T-cell (primary cell): ENCODE measurements around the gene GOT1. TPM values are rescaled to one million over a fixed set of nuclear protein-coding genes. Genes with fewer than 3 reads are reported as not detected.

Experiments
- ATAC-seq, 4 experiments: fragments of 200-7000 bp in 3 of 4; fragments of 150-1000 bp in 1 of 4; cut with Tn5 transposase; replicated peaks in 1 of 4; 1 replicate in 3 of 4; 2 replicates in 1 of 4; pipeline ENCODE4 v1.10.0; 2021; ENCODE audit warnings: moderate library complexity in 3 of 4, mild to moderate bottlenecking in 2 of 4, moderate number of reproducible peaks in 1 of 4
- CTCF ChIA-PET, 2 donors: fragments of 300-600 bp; sonication (Branson Sonifier 250); formaldehyde crosslinking; loops; one replicate each; lab custom pipeline; 2022; ENCODE audit warnings: antibody characterized with exemption in 2 of 2; lab: Charles Lee
- POLR2A ChIA-PET, 2 donors: fragments of 300-600 bp; sonication (Branson Sonifier 250); formaldehyde crosslinking; loops; one replicate each; lab custom pipeline; 2022; ENCODE audit warnings: antibody characterized with exemption in 2 of 2; lab: Charles Lee
- DNase-seq, 35 experiments: peaks; one replicate each; pipeline versions ENCODE4 v3.0.0 to v3.0.0-alpha.2; 2013 to 2023
- H3K27ac ChIP-seq: one replicate; pipeline ENCODE4 v1.5.1; 2013; ENCODE audit warnings: low read length
- H3K27me3 ChIP-seq, 2 experiments: replicated peaks in 1 of 2; 1 replicate in 1 of 2; 2 replicates in 1 of 2; pipeline versions ENCODE4 v1.6.1 to v1.7.0; 2013; ENCODE audit warnings: low read length in 1 of 2, mixed read lengths in 1 of 2; ENCODE audit not compliant: control insufficient read depth in 2 of 2, insufficient read depth in 2 of 2; ENCODE audit errors: extremely low read depth in 1 of 2
- H3K36me3 ChIP-seq, 2 donors: 1 replicate in 1 of 2; 2 replicates in 1 of 2; pipeline versions ENCODE4 v1.6.1 to v1.7.0; 2013; ENCODE audit warnings: low read length in 1 of 2; ENCODE audit not compliant: control insufficient read depth in 2 of 2, insufficient read depth in 1 of 2; ENCODE audit errors: extremely low read depth in 1 of 2
- H3K4me1 ChIP-seq, 2 experiments: 1 replicate in 1 of 2; 2 replicates in 1 of 2; pipeline versions ENCODE4 v1.6.1 to v1.7.0; 2013; ENCODE audit warnings: low read length in 2 of 2, mixed read lengths in 1 of 2; ENCODE audit not compliant: insufficient read depth in 2 of 2, control insufficient read depth in 1 of 2; ENCODE audit errors: extremely low read depth in 1 of 2
- H3K4me3 ChIP-seq, 2 donors: 1 replicate in 1 of 2; 2 replicates in 1 of 2; pipeline versions ENCODE4 v1.5.1 to v1.7.0; 2013; ENCODE audit warnings: mild to moderate bottlenecking in 2 of 2, low read length in 1 of 2, moderate library complexity in 1 of 2; ENCODE audit not compliant: control insufficient read depth in 1 of 2; ENCODE audit errors: extremely low read depth in 1 of 2
- H3K9me3 ChIP-seq: 2 replicates; pipeline ENCODE4 v1.7.0; 2013
- H3K27ac Mint-ChIP-seq, 2 donors: one replicate each; pipeline ENCODE4 v1.8.0; 2020 to 2021; ENCODE audit warnings: mild to moderate bottlenecking in 2 of 2, mixed read lengths in 2 of 2
- H3K27me3 Mint-ChIP-seq, 2 donors: one replicate each; pipeline ENCODE4 v1.8.0; 2021 to 2022; ENCODE audit warnings: mixed read lengths in 2 of 2
- H3K36me3 Mint-ChIP-seq: one replicate; pipeline ENCODE4 v1.8.0; 2021; ENCODE audit warnings: mixed read lengths
- H3K4me1 Mint-ChIP-seq, 3 donors: one replicate each; pipeline ENCODE4 v1.8.0; 2020 to 2022; ENCODE audit warnings: mixed read lengths in 3 of 3, mild to moderate bottlenecking in 1 of 3
- H3K4me3 Mint-ChIP-seq, 3 donors: one replicate each; pipeline ENCODE4 v1.8.0; 2020 to 2022; ENCODE audit warnings: mild to moderate bottlenecking in 3 of 3, mixed read lengths in 3 of 3, moderate library complexity in 3 of 3
- H3K9me3 Mint-ChIP-seq, 3 donors: one replicate each; pipeline ENCODE4 v1.8.0; 2020 to 2022; ENCODE audit warnings: mixed read lengths in 3 of 3
- WGBS: methylation state at CpG from one replicate; pipeline ENCODE4 v1.1.5; 2013; ENCODE audit warnings: missing lambda C conversion rate; ENCODE audit not compliant: insufficient coverage; 5-methylcytosine and 5-hydroxymethylcytosine counted together
- total RNA-seq, 35 experiments: library from RNA in 6 of 35; stranded (reverse) in 6 of 35; fragments of 120-200 nt in 1 of 35; gene quantifications; one replicate each; pipeline versions ENCODE4 v1.2.1 to v1.2.4 and lab custom pipeline; 2013 to 2026

The GOT1 gene
- total RNA-seq, 5 donors from 2014 or later (not counting 1 experiment from before 2014, with no cell fraction given) = 4.5 to 12.9 (median 10.7) TPM

DNA sequence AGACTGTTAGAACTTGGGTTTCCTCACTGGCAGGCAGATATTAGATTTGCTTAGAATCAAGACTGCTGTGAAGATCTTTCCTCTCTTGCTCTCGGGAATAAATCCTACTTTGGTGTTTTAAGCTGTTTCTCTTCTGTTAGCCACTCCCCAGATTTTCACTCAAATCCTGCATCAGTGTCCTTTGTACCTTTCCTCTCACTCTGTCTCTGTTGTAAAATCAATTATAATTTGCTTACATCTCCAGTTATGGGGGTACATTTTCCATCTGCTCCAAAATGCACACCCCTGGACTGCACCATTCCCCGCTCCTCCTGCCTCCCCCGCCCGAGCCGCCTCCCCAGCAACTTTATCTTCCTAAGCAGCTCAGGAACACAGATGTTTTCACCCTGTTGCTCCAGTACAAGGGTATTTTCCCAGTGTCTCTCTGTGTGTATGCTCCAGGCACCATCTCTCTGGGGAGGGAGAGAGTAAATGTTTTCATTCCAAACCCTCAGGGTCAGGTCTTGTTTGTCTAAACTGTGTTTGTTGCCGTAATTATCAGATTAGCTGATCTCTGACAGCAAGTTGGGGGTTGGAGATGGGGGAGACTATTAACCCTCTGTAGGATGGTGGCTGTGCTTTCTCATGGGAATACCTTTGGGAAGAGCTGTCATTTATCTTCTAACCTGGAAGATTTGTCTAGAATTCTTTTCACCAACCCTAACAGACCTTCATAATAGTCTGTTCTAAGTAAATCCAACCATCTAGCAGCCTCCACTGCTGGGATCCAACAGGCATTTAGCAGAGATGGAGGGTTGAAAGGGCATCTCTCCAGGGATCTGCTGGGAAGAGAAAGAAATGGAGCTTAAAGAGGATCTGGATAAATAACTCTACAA is 20.4 kb upstream of the GOT1 start:
- ChIA-PET POLR2A (no interaction called here), CTCF (no interaction called here)
- Histone ChIP-seq H3K27me3 (peaks cover 0 to 6% of the 10 kb centered on the region in 2 experiments), H3K4me3 (no peak overlapping the region), H3K27ac (no peak overlapping the region), H3K4me1 (no peaks in the 10 kb centered on the region), H3K36me3 (no peaks in the 10 kb centered on the region), H3K9me3 (no peaks in the 10 kb centered on the region)
- Mint-ChIP-seq H3K9me3 (no peaks in the 10 kb centered on the region), H3K4me3 (no peak overlapping the region), H3K36me3 (no peaks in the 10 kb centered on the region), H3K27ac (no peak overlapping the region), H3K27me3 (peaks cover 38 to 47% of the 10 kb centered on the region in 2 donors), H3K4me1 (no peaks in the 10 kb centered on the region)
- DNase-seq (no peak), ATAC-seq (no peak)
- no CpG with 5 or more reads among the region's 6 CpGs for WGBS

GRCh38 chr10:99450156-99450555 is 19.7 kb upstream of the GOT1 start:
- Histone ChIP-seq H3K4me1 (no peaks in the 10 kb centered on the region), H3K27me3 (peaks cover 0 to 9% of the 10 kb centered on the region in 2 experiments), H3K4me3 (no peak overlapping the region), H3K27ac (no peak overlapping the region), H3K9me3 (no peaks in the 10 kb centered on the region), H3K36me3 (no peaks in the 10 kb centered on the region)
- no peaks in the 10 kb centered on the region for H3K9me3 Mint-ChIP-seq
- no peak overlapping the region for H3K27ac Mint-ChIP-seq
- no peak for DNase-seq
- H3K4me3 Mint-ChIP-seq = no peak overlapping the region
- ATAC-seq = no peak
- H3K4me1 Mint-ChIP-seq = no peaks in the 10 kb centered on the region
- H3K27me3 Mint-ChIP-seq = peaks cover 32 to 40% of the 10 kb centered on the region in 2 donors
- ChIA-PET CTCF (no interaction called here), POLR2A (no interaction called here)
- WGBS = 79% methylated on average over 4 of the region's 5 CpGs
- no peaks in the 10 kb centered on the region for H3K36me3 Mint-ChIP-seq

GRCh38 chr10:99449023-99449422 is 18.6 kb upstream of the GOT1 start:
- POLR2A ChIA-PET = no interaction called here
- H3K9me3 Mint-ChIP-seq = no peaks in the 10 kb centered on the region
- no peaks in the 10 kb centered on the region for H3K36me3 Mint-ChIP-seq
- peaks cover 0 to 9% of the 10 kb centered on the region in 2 experiments for H3K27me3 ChIP-seq
- DNase-seq (no peak), ATAC-seq (no peak)
- no peak overlapping the region for H3K27ac Mint-ChIP-seq
- H3K36me3 ChIP-seq = no peaks in the 10 kb centered on the region
- H3K4me1 Mint-ChIP-seq = no peaks in the 10 kb centered on the region
- H3K4me3 ChIP-seq = no peak overlapping the region
- no peaks in the 10 kb centered on the region for H3K9me3 ChIP-seq
- CTCF ChIA-PET = no interaction called here
- H3K4me3 Mint-ChIP-seq = no peak overlapping the region
- H3K27ac ChIP-seq = no peak overlapping the region
- 75% methylated on average over 1 of the region's 3 CpGs for WGBS
- no peaks in the 10 kb centered on the region for H3K4me1 ChIP-seq
- H3K27me3 Mint-ChIP-seq = peaks cover 26 to 38% of the 10 kb centered on the region in 2 donors

GRCh38 chr10:99444383-99445045 is 14.1 kb upstream of the GOT1 start:
- Histone ChIP-seq H3K27ac (no peak overlapping the region), H3K4me3 (no peak overlapping the region), H3K27me3 (peaks cover 0 to 7% of the 10 kb centered on the region in 2 experiments), H3K9me3 (no peaks in the 10 kb centered on the region), H3K4me1 (no peaks in the 10 kb centered on the region), H3K36me3 (no peaks in the 10 kb centered on the region)
- peaks cover 3 to 10% of the 10 kb centered on the region in 2 donors for H3K27me3 Mint-ChIP-seq
- ATAC-seq = no peak
- no peak overlapping the region for H3K4me3 Mint-ChIP-seq
- WGBS = 93% methylated on average over 7 of the region's 16 CpGs
- H3K36me3 Mint-ChIP-seq = no peaks in the 10 kb centered on the region
- no peak for DNase-seq
- CTCF ChIA-PET = no interaction called here
- H3K4me1 Mint-ChIP-seq = no peaks in the 10 kb centered on the region
- H3K9me3 Mint-ChIP-seq = no peaks in the 10 kb centered on the region
- H3K27ac Mint-ChIP-seq = no peak overlapping the region
- POLR2A ChIA-PET = no interaction called here

DNA sequence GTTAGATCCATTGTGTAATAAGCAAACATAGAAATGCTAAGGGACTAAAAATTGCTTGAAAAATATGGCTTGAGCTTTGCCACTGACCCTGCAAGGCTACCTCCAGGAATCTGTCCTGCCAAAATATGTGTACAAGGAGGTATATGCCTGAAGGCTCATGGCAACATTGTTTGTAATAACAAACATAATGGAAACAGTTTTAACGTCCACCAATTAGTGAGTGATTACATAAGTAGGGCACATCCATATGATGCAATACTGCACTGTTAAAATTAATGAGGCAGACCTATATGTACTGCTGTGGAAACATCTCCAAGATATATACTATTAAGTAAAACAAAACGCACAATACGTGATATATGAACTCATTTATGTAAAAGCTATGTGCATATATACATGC is 13.1 kb upstream of the GOT1 start:
- ChIA-PET POLR2A (no interaction called here), CTCF (no interaction called here)
- Histone ChIP-seq H3K27ac (no peak overlapping the region), H3K4me3 (no peak overlapping the region), H3K9me3 (no peaks in the 10 kb centered on the region), H3K36me3 (no peaks in the 10 kb centered on the region), H3K27me3 (peaks cover 0 to 7% of the 10 kb centered on the region in 2 experiments), H3K4me1 (no peaks in the 10 kb centered on the region)
- Mint-ChIP-seq H3K4me1 (no peaks in the 10 kb centered on the region), H3K36me3 (no peaks in the 10 kb centered on the region), H3K4me3 (no peak overlapping the region), H3K9me3 (no peaks in the 10 kb centered on the region), H3K27ac (no peak overlapping the region), H3K27me3 (peaks cover 3 to 10% of the 10 kb centered on the region in 2 donors)
- no CpG with 5 or more reads among the region's 3 CpGs for WGBS
- DNase-seq (no peak), ATAC-seq (no peak)

GRCh38 chr10:99442394-99442793 is 12.0 kb upstream of the GOT1 start:
- Histone ChIP-seq H3K36me3 (no peaks in the 10 kb centered on the region), H3K4me1 (no peaks in the 10 kb centered on the region), H3K27ac (no peak overlapping the region), H3K9me3 (no peaks in the 10 kb centered on the region), H3K27me3 (peaks cover 0 to 5% of the 10 kb centered on the region in 2 experiments), H3K4me3 (no peak overlapping the region)
- 96% methylated on average over 4 of the region's 5 CpGs for WGBS
- ChIA-PET POLR2A (interaction anchor here in 1 of 2 donors (0.6 kb wide), 1 partner anchor 279 kb away, joined by 5 read pairs; no protein-coding TSS in a partner anchor), CTCF (no interaction called here)
- peaks cover 0 to 5% of the 10 kb centered on the region in 2 donors for H3K27me3 Mint-ChIP-seq
- H3K4me1 Mint-ChIP-seq = no peaks in the 10 kb centered on the region
- no peaks in the 10 kb centered on the region for H3K36me3 Mint-ChIP-seq
- no peak overlapping the region for H3K4me3 Mint-ChIP-seq
- H3K27ac Mint-ChIP-seq = no peak overlapping the region
- DNase-seq (no peak), ATAC-seq (no peak)
- no peaks in the 10 kb centered on the region for H3K9me3 Mint-ChIP-seq
